SW 1271 (cell line): ENCODE results near the gene PPM1H.

ENCODE experiments used
- DNase-seq, 2 experiments: peaks; one replicate each; lab custom pipeline; 2025; lab: John Stamatoyannopoulos, UW

Gene PPM1H

GRCh38 chr12:62873116-62873825 lies 61.7 kb downstream of the PPM1H start:
- DNase-seq: no peak

GRCh38 chr12:62868820-62869219 lies 66.1 kb downstream of the PPM1H start:
- no peak for DNase-seq

GRCh38 chr12:62866451-62867082 lies 68.4 kb downstream of the PPM1H start:
- peak in 1 of 2 experiments; percentile 36 for DNase-seq

GRCh38 chr12:62865937-62866336 lies 69.0 kb downstream of the PPM1H start:
- DNase-seq: no peak

GRCh38 chr12:62865065-62865464 lies 69.9 kb downstream of the PPM1H start:
- no peak for DNase-seq

GRCh38 chr12:62862259-62862881 lies 72.6 kb downstream of the PPM1H start:
- peak; percentile 21 to 79 for DNase-seq

GRCh38 chr12:62861586-62861985 lies 73.4 kb downstream of the PPM1H start:
- DNase-seq: no peak

- no peak for DNase-seq
These were observed 74.2 kb downstream of the PPM1H start for GRCh38 chr12:62860501-62861411.

GRCh38 chr12:62860020-62860419 lies 74.9 kb downstream of the PPM1H start:
- DNase-seq: no peak

- DNase-seq: no peak
These were observed 75.6 kb downstream of the PPM1H start for GRCh38 chr12:62859321-62859737.

- DNase-seq: no peak
These were observed 78.5 kb downstream of the PPM1H start for GRCh38 chr12:62856454-62856853.

GRCh38 chr12:62854024-62854423 lies 80.9 kb downstream of the PPM1H start:
- DNase-seq: no peak

- DNase-seq: no peak
These were observed 85.6 kb downstream of the PPM1H start for GRCh38 chr12:62849398-62849797.

GRCh38 chr12:62848418-62848817 lies 86.5 kb downstream of the PPM1H start:
- peak in 1 of 2 experiments; percentile 30 for DNase-seq

- no peak for DNase-seq
These were observed 87.2 kb downstream of the PPM1H start for GRCh38 chr12:62847709-62848108.

GRCh38 chr12:62846491-62846890 lies 88.5 kb downstream of the PPM1H start:
- DNase-seq: no peak

- DNase-seq: no peak
These were observed 90.0 kb downstream of the PPM1H start for GRCh38 chr12:62844915-62845314.

- DNase-seq: no peak
These were observed 91.2 kb downstream of the PPM1H start for GRCh38 chr12:62843716-62844115.

- DNase-seq: no peak
These were observed 93.1 kb downstream of the PPM1H start for GRCh38 chr12:62841846-62842245.

GRCh38 chr12:62840806-62841205 lies 94.1 kb downstream of the PPM1H start:
- DNase-seq: no peak

GRCh38 chr12:62839869-62840660 lies 94.9 kb downstream of the PPM1H start:
- DNase-seq: no peak
